Mesenchymal stem cell (in vitro differentiated cells and primary cell): ENCODE results near the gene CADPS.

ENCODE experiments used
- DNase-seq: peaks from one replicate; pipeline ENCODE4 v3.0.0-alpha.2; 2013
- H2AFZ ChIP-seq: one replicate; pipeline ENCODE4 v1.6.1; 2013; ENCODE audit warnings: low read depth, mild to moderate bottlenecking, control low read depth, inconsistent platforms, low read length, moderate library complexity
- H2AK5ac ChIP-seq: 2 replicates; pipeline ENCODE4 v1.6.1; 2013; ENCODE audit warnings: low read length, moderate library complexity, mild to moderate bottlenecking, inconsistent platforms; ENCODE audit not compliant: severe bottlenecking
- H2BK120ac ChIP-seq: one replicate; pipeline ENCODE4 v1.6.1; 2013; ENCODE audit warnings: low read depth, mild to moderate bottlenecking, inconsistent platforms, low read length, moderate library complexity
- H2BK12ac ChIP-seq, 2 experiments: one replicate each; pipeline ENCODE4 v1.6.1; 2013; ENCODE audit warnings: inconsistent platforms in 2 of 2, low read length in 2 of 2, mild to moderate bottlenecking in 2 of 2, moderate library complexity in 2 of 2, control low read depth in 1 of 2
- H2BK15ac ChIP-seq: one replicate; pipeline ENCODE4 v1.6.1; 2013; ENCODE audit warnings: mild to moderate bottlenecking, low read depth, inconsistent platforms; ENCODE audit not compliant: poor library complexity, severe bottlenecking
- H2BK5ac ChIP-seq: 2 replicates; pipeline ENCODE4 v1.6.1; 2013; ENCODE audit warnings: low read depth, mild to moderate bottlenecking, low read length, control low read depth, inconsistent platforms; ENCODE audit not compliant: poor library complexity, severe bottlenecking
- H3K14ac ChIP-seq, 2 experiments: one replicate each; pipeline ENCODE4 v1.6.1; 2013; ENCODE audit warnings: inconsistent platforms in 2 of 2, low read length in 2 of 2, control low read depth in 1 of 2, mild to moderate bottlenecking in 1 of 2, moderate library complexity in 1 of 2
- H3K18ac ChIP-seq, 2 experiments: one replicate each; pipeline ENCODE4 v1.6.1; 2013; ENCODE audit warnings: inconsistent platforms in 2 of 2, low read length in 2 of 2, control low read depth in 1 of 2, low read depth in 1 of 2, mild to moderate bottlenecking in 1 of 2
- H3K23ac ChIP-seq, 2 experiments: one replicate each; pipeline ENCODE4 v1.6.1; 2013; ENCODE audit warnings: inconsistent platforms in 2 of 2, low read length in 2 of 2, mild to moderate bottlenecking in 2 of 2, moderate library complexity in 2 of 2, control low read depth in 1 of 2
- H3K27ac ChIP-seq: 2 replicates; pipeline ENCODE4 v1.5.1; 2013; ENCODE audit warnings: mild to moderate bottlenecking, moderate library complexity, low read length, control low read depth, inconsistent platforms; ENCODE audit not compliant: poor library complexity, severe bottlenecking
- H3K27me3 ChIP-seq, 2 experiments: 2 replicates each; pipeline versions ENCODE4 v1.6.1 to v1.7.0; 2013; ENCODE audit warnings: low read length in 2 of 2, mild to moderate bottlenecking in 2 of 2, moderate library complexity in 2 of 2, control low read depth in 1 of 2, inconsistent platforms in 1 of 2; ENCODE audit not compliant: control insufficient read depth in 1 of 2, insufficient read depth in 1 of 2
- H3K36me3 ChIP-seq, 2 experiments: 2 replicates each; pipeline versions ENCODE4 v1.6.1 to v1.7.0; 2013; ENCODE audit warnings: low read length in 2 of 2, control low read depth in 1 of 2, inconsistent platforms in 1 of 2, low read depth in 1 of 2, mild to moderate bottlenecking in 1 of 2; ENCODE audit not compliant: insufficient read depth in 2 of 2, control insufficient read depth in 1 of 2
- H3K4ac ChIP-seq, 2 experiments: one replicate each; pipeline ENCODE4 v1.6.1; 2013; ENCODE audit warnings: inconsistent platforms in 2 of 2, low read length in 2 of 2, mild to moderate bottlenecking in 2 of 2, moderate library complexity in 2 of 2, control low read depth in 1 of 2, low read depth in 1 of 2
- H3K4me1 ChIP-seq: 2 replicates; pipeline ENCODE4 v1.6.1; 2013; ENCODE audit warnings: low read depth, low read length, control low read depth; ENCODE audit not compliant: control insufficient read depth, insufficient read depth
- H3K4me2 ChIP-seq: 2 replicates; pipeline ENCODE4 v1.6.1; 2013; ENCODE audit warnings: low read length, mild to moderate bottlenecking, inconsistent platforms; ENCODE audit not compliant: poor library complexity, severe bottlenecking
- H3K4me3 ChIP-seq, 2 experiments: 2 replicates each; pipeline versions ENCODE4 v1.5.1 to v1.7.0; 2013; ENCODE audit warnings: low read length in 2 of 2, mild to moderate bottlenecking in 2 of 2, control low read depth in 1 of 2, low read depth in 1 of 2; ENCODE audit not compliant: insufficient read depth in 1 of 2
- H3K79me1 ChIP-seq: replicated peaks from 2 replicates; pipeline ENCODE4 v1.6.1; 2013; ENCODE audit warnings: mild to moderate bottlenecking, control low read depth, low read length, inconsistent platforms; ENCODE audit not compliant: poor library complexity, severe bottlenecking
- H3K9ac ChIP-seq: 2 replicates; pipeline ENCODE4 v1.7.0; 2013; ENCODE audit warnings: mild to moderate bottlenecking, low read length, moderate library complexity
- H3K9me3 ChIP-seq: 2 replicates; pipeline ENCODE4 v1.7.0; 2013; ENCODE audit warnings: mild to moderate bottlenecking, low read length; ENCODE audit not compliant: control insufficient read depth
- H4K8ac ChIP-seq: one replicate; pipeline ENCODE4 v1.6.1; 2013; ENCODE audit warnings: inconsistent platforms, mild to moderate bottlenecking, low read length, moderate library complexity
- H4K91ac ChIP-seq: one replicate; pipeline ENCODE4 v1.6.1; 2013; ENCODE audit warnings: mild to moderate bottlenecking, low read length, inconsistent platforms
- WGBS: methylation state at CpG from one replicate; pipeline ENCODE4 v1.1.7; 2013; ENCODE audit warnings: mixed read lengths; 5-methylcytosine and 5-hydroxymethylcytosine counted together

CADPS gene

DNA sequence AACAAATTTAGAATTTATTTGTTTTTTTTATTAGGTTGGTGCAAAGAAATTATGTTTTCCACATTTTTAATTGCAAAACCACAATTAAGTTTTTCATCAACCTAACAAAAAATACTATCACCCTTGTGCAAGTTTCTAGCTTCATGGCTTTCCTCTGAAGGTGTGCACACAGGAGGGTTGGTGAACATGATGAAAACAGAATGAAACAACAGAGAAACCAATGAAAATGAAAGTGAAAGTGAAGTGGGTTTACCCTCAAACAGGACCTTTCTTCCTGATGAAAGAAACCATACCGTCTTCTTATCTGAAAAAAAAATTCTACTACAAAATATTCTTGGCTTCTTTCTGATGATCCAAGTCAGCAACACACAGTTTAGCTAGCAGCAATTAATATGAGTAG, 429.9 kb downstream of the CADPS start:
- H4K91ac ChIP-seq, result no peak overlapping the region
- H2AFZ ChIP-seq, result no peak overlapping the region
- no peaks in the 10 kb centered on the region for H3K9me3 ChIP-seq
- H3K27ac ChIP-seq, result no peak overlapping the region
- H2AK5ac ChIP-seq, result no peak overlapping the region
- DNase-seq, result peak; percentile 15
- no peak overlapping the region for H3K4me2 ChIP-seq
- H3K9ac ChIP-seq, result peak overlapping the region; percentile 79
- no peak overlapping the region for H3K14ac ChIP-seq
- H3K23ac ChIP-seq, result no peak overlapping the region
- H3K79me1 ChIP-seq, result no peaks in the 10 kb centered on the region
- peaks cover 10 to 11% of the 10 kb centered on the region in 2 experiments for H3K27me3 ChIP-seq
- H2BK12ac ChIP-seq, result no peak overlapping the region
- H2BK15ac ChIP-seq, result no peak overlapping the region
- no peak overlapping the region for H2BK5ac ChIP-seq
- H4K8ac ChIP-seq, result no peak overlapping the region
- no peaks in the 10 kb centered on the region for H3K36me3 ChIP-seq
- no peak overlapping the region for H2BK120ac ChIP-seq
- H3K4ac ChIP-seq, result no peak overlapping the region
- H3K18ac ChIP-seq, result no peak overlapping the region
- H3K4me3 ChIP-seq, result peak overlapping the region in 1 of 2 experiments; percentile 74
- no peaks in the 10 kb centered on the region for H3K4me1 ChIP-seq
- WGBS, result 64% methylated on average over 1 of the region's 1 CpG

GRCh38 chr3:62439978-62440377, 435.2 kb downstream of the CADPS start:
- Histone ChIP-seq H2BK5ac (no peak overlapping the region), H3K18ac (no peak overlapping the region), H2BK12ac (no peak overlapping the region), H3K4ac (no peak overlapping the region), H3K4me1 (no peaks in the 10 kb centered on the region), H4K91ac (no peak overlapping the region), H3K9ac (no peak overlapping the region), H2AK5ac (no peak overlapping the region), H3K4me2 (no peak overlapping the region), H3K14ac (no peak overlapping the region), H3K27ac (no peak overlapping the region), H2AFZ (no peak overlapping the region), H3K9me3 (no peaks in the 10 kb centered on the region), H3K27me3 (peaks cover 22 to 25% of the 10 kb centered on the region in 2 experiments), H3K4me3 (no peak overlapping the region), H3K79me1 (no peaks in the 10 kb centered on the region), H2BK15ac (no peak overlapping the region), H4K8ac (no peak overlapping the region), H3K23ac (no peak overlapping the region), H3K36me3 (no peaks in the 10 kb centered on the region), H2BK120ac (no peak overlapping the region)
- no peak for DNase-seq

DNA sequence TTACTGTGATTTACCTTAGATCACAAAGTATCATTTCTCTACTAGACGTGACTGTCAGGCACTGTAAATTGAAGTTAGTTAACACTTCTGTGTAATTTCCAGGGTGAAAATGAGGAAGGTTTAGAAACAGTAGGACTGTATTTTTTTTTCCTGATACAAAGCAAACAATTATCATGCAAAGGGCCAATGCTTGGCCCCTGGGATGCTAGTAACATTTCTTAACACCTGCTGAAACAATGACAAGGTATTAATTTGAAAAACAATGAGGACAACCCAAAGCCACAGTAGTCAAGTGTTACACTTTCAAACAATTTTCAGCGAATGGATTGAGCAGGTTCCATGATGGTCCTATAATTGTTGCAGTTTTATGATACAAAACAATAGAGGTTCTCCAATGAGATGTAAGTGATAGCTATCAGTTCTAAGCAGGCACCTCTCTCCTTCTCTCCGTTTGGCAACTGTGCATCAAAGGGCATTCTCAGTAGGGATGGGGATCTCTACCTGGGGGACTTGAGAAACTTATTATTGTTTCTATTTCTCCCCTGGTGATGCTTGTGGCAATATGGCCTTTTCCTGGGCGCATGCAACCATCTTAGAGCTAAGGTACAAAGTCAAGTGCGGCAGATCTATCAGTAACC, 435.9 kb downstream of the CADPS start:
- Histone ChIP-seq H3K27ac (no peak overlapping the region), H2BK12ac (no peak overlapping the region), H3K23ac (no peak overlapping the region), H2BK15ac (no peak overlapping the region), H2BK120ac (no peak overlapping the region), H3K4ac (no peak overlapping the region), H3K14ac (no peak overlapping the region), H3K4me3 (no peak overlapping the region), H3K27me3 (peaks cover 22 to 28% of the 10 kb centered on the region in 2 experiments), H4K91ac (no peak overlapping the region), H3K79me1 (no peaks in the 10 kb centered on the region), H3K4me2 (no peak overlapping the region), H3K18ac (no peak overlapping the region), H3K9ac (no peak overlapping the region), H2BK5ac (no peak overlapping the region), H2AK5ac (no peak overlapping the region), H3K4me1 (no peaks in the 10 kb centered on the region), H2AFZ (no peak overlapping the region), H3K9me3 (no peaks in the 10 kb centered on the region), H3K36me3 (no peaks in the 10 kb centered on the region), H4K8ac (no peak overlapping the region)
- 25% methylated on average over 4 of the region's 5 CpGs for WGBS
- no peak for DNase-seq

GRCh38 chr3:62436785-62437184, 438.4 kb downstream of the CADPS start:
- H3K4me3 ChIP-seq, result no peak overlapping the region
- 81% methylated on average over 7 of the region's 7 CpGs for WGBS
- no peaks in the 10 kb centered on the region for H3K79me1 ChIP-seq
- no peak overlapping the region for H3K23ac ChIP-seq
- H3K14ac ChIP-seq, result no peak overlapping the region
- no peak overlapping the region for H3K9ac ChIP-seq
- no peak overlapping the region for H2BK15ac ChIP-seq
- no peak overlapping the region for H3K4me2 ChIP-seq
- no peaks in the 10 kb centered on the region for H3K9me3 ChIP-seq
- H3K4ac ChIP-seq, result no peak overlapping the region
- peaks cover 26 to 28% of the 10 kb centered on the region in 2 experiments for H3K27me3 ChIP-seq
- H2BK12ac ChIP-seq, result no peak overlapping the region
- H3K4me1 ChIP-seq, result no peaks in the 10 kb centered on the region
- H4K91ac ChIP-seq, result no peak overlapping the region
- H2BK5ac ChIP-seq, result no peak overlapping the region
- no peak for DNase-seq
- H4K8ac ChIP-seq, result no peak overlapping the region
- H2BK120ac ChIP-seq, result no peak overlapping the region
- H3K27ac ChIP-seq, result no peak overlapping the region
- H2AFZ ChIP-seq, result no peak overlapping the region
- no peak overlapping the region for H2AK5ac ChIP-seq
- no peak overlapping the region for H3K18ac ChIP-seq
- H3K36me3 ChIP-seq, result no peaks in the 10 kb centered on the region
